Measurements from ENCODE around the gene CTSL. TPM values are rescaled to one million over a fixed set of nuclear protein-coding genes. Genes with fewer than 3 reads are reported as not detected.

CTSL gene
- total RNA-seq, 1 experiment from 2014 or later, result 84.2 TPM

DNA sequence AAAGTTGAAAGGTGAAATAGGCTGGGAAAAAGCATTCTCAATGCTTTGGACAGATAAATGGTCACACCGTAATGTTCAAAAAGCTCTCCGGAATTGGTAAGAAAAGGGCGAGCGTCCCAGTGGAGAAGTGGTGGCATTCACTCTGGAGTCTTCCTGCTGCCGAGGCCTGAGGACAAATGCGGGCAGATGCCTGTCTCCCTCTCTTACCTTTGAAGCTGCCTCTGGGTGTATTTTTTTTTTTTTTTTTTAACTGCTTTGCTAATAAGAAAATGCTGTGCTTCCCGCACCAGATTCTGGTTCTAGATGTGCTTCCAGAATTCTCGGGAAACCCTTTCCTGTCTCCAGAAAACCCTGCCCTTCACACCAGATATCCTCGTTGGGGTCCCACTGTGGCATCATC is 24.4 kb upstream of the CTSL start:
- H3K27ac Mint-ChIP-seq (ENCODE audit: low read depth, unreplicated experiment), result no peak overlapping the region
- no peak overlapping the region for H3K4me3 Mint-ChIP-seq (ENCODE audit: unreplicated experiment)
- H3K27me3 Mint-ChIP-seq (ENCODE audit: insufficient read depth, unreplicated experiment), result no peaks in the 10 kb centered on the region
- POLR2A ChIA-PET, result interaction anchor here (0.6 kb wide), 1 partner anchor 699 kb away, joined by 4 read pairs; no protein-coding TSS in a partner anchor
- intact Hi-C loops (cut with micrococcal nuclease), result no loop called here
- no peak for DNase-seq (ENCODE audit: unreplicated experiment)
- BruUV-seq (replicated peaks), result no TSS peak
- peaks cover 5% of the 10 kb centered on the region for H3K4me1 Mint-ChIP-seq (ENCODE audit: insufficient read depth, unreplicated experiment)
- peaks cover 43% of the 10 kb centered on the region for H3K36me3 Mint-ChIP-seq (ENCODE audit: insufficient read depth, unreplicated experiment)
- CTCF ChIA-PET, result interaction anchor here (0.5 to 3.6 kb wide), 3 partner anchors 17 to 363 kb away, joined by 3 to 18 read pairs (median 3); no protein-coding TSS in a partner anchor
- TF ChIP-seq, protein P1, sequence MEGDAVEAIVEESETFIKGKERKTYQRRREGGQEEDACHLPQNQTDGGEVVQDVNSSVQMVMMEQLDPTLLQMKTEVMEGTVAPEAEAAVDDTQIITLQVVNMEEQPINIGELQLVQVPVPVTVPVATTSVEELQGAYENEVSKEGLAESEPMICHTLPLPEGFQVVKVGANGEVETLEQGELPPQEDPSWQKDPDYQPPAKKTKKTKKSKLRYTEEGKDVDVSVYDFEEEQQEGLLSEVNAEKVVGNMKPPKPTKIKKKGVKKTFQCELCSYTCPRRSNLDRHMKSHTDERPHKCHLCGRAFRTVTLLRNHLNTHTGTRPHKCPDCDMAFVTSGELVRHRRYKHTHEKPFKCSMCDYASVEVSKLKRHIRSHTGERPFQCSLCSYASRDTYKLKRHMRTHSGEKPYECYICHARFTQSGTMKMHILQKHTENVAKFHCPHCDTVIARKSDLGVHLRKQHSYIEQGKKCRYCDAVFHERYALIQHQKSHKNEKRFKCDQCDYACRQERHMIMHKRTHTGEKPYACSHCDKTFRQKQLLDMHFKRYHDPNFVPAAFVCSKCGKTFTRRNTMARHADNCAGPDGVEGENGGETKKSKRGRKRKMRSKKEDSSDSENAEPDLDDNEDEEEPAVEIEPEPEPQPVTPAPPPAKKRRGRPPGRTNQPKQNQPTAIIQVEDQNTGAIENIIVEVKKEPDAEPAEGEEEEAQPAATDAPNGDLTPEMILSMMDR (IDR thresholded peaks at IDR 0.05; ENCODE audit: unreplicated experiment), result no peak
- H3K9me3 Mint-ChIP-seq (ENCODE audit: unreplicated experiment), result no peaks in the 10 kb centered on the region

DNA sequence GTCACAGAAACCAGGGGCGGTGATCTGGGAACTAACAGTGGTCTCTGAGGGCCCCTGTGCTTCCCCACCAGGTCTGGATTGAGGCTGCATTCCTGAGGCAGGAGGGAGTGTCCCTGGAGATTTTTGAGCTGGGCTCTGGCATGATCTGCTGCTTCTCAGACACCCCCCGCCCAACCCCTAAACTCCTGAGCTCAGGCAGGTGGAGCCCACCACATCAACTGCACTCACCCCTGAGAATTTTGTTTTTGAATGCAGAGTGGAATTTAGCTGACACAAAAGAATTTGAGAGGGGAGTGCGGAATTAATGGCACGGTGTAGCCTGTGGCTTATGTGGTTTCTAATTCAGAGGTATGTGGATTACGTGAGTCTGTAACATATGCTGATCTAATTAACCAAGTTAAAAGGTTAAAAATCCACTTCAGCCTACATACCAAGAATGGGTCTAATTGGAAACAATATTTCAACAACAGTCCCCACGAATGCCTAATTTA is 23.9 kb upstream of the CTSL start:
- Mint-ChIP-seq H3K36me3 (ENCODE audit: insufficient read depth, unreplicated experiment) (peaks cover 45% of the 10 kb centered on the region), H3K4me1 (ENCODE audit: insufficient read depth, unreplicated experiment) (peaks cover 5% of the 10 kb centered on the region), H3K9me3 (ENCODE audit: unreplicated experiment) (no peaks in the 10 kb centered on the region), H3K4me3 (ENCODE audit: unreplicated experiment) (no peak overlapping the region), H3K27me3 (ENCODE audit: insufficient read depth, unreplicated experiment) (no peaks in the 10 kb centered on the region), H3K27ac (ENCODE audit: low read depth, unreplicated experiment) (no peak overlapping the region)
- intact Hi-C loops (cut with micrococcal nuclease), result no loop called here
- ChIA-PET POLR2A (no interaction called here), CTCF (interaction anchor here (0.7 to 3.6 kb wide), 2 partner anchors 18 to 91 kb away, joined by 3 to 18 read pairs; no protein-coding TSS in a partner anchor)
- DNase-seq (ENCODE audit: unreplicated experiment), result no peak
- TF ChIP-seq, protein P1 (IDR thresholded peaks at IDR 0.05; ENCODE audit: unreplicated experiment), result no peak
- no TSS peak for BruUV-seq (replicated peaks)

DNA sequence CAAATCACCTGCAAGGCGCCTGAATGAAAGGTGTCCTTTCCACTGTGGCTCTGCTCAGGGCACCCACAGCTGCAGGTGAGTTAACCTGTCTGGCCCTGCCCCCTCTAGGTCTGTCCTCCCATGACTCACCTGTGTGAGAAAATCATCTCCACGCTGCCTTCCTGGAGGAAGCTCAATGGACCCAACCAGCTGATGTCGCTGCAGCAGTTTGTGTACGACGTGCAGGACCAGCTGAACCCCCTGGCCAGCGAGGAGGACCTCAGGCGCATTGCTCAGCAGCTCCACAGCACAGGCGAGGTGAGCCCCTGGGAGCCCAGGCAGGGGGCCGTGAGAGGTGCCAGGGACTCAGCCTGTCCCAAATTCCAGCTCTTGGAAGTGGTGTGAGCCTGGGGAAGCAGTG is 23.0 kb upstream of the CTSL start:
- peaks cover 5% of the 10 kb centered on the region for H3K4me1 Mint-ChIP-seq (ENCODE audit: insufficient read depth, unreplicated experiment)
- CTCF ChIA-PET, result interaction anchor here (0.5 to 1.1 kb wide), 3 partner anchors 19 to 121 kb away, joined by 3 to 4 read pairs (median 3); no protein-coding TSS in a partner anchor
- POLR2A ChIA-PET, result interaction anchor here (1.3 to 1.4 kb wide), 2 partner anchors 12 to 23 kb away, joined by 4 to 6 read pairs; partner anchors contain the start of gene CTSL

DNA sequence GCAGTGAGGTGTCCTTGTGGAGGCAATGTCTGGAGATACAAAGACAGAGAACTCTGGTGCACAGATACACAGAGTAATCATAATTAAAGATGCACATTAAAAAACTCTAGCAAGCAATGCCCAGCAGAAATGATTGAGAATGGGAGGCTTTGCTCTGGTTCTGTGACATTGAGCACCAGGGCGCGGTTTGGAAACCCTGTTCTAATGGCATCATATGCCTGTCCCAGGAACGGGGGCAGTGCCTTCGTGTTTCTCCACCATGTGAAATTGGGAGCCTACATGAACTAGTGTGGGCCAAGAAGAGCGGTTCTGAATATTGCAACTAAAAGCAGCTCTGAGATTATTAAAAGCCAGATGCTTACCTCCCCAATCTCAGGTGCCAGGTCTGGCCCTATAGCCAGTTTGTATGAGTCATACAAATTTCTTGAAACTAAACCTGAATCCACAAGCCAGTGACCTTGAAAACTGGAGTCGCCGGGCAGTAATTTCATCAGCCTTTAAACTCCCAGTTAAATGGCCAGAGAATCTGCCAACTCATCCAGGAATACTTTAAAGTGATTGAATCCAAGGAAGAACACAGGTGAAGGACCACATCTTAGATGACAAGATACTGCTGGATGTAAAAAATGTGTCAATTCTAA is 22.2 kb upstream of the CTSL start:
- Mint-ChIP-seq H3K27me3 (ENCODE audit: insufficient read depth, unreplicated experiment) (no peaks in the 10 kb centered on the region), H3K4me1 (ENCODE audit: insufficient read depth, unreplicated experiment) (peaks cover 5% of the 10 kb centered on the region), H3K36me3 (ENCODE audit: insufficient read depth, unreplicated experiment) (peaks cover 44% of the 10 kb centered on the region), H3K4me3 (ENCODE audit: unreplicated experiment) (no peak overlapping the region), H3K27ac (ENCODE audit: low read depth, unreplicated experiment) (no peak overlapping the region), H3K9me3 (ENCODE audit: unreplicated experiment) (no peaks in the 10 kb centered on the region)
- ChIA-PET POLR2A (interaction anchor here (0.8 to 1.4 kb wide), 3 partner anchors 11 to 23 kb away, joined by 3 to 6 read pairs (median 4); partner anchors contain the start of gene CTSL), CTCF (interaction anchor here (0.7 kb wide), 1 partner anchor 90 kb away, joined by 3 read pairs; no protein-coding TSS in a partner anchor)
- peak; percentile 53 for DNase-seq (ENCODE audit: unreplicated experiment)
- BruUV-seq (replicated peaks), result no TSS peak
- intact Hi-C loops (cut with micrococcal nuclease), result no loop called here
- TF ChIP-seq, protein P1 (IDR thresholded peaks at IDR 0.05; ENCODE audit: unreplicated experiment), result no peak

More for the DNA sequence above, 23.0 kb upstream of the CTSL start:
- TF ChIP-seq, protein P1 (IDR thresholded peaks at IDR 0.05; ENCODE audit: unreplicated experiment), result no peak
- no peak overlapping the region for H3K27ac Mint-ChIP-seq (ENCODE audit: low read depth, unreplicated experiment)
- no TSS peak for BruUV-seq (replicated peaks)
- intact Hi-C loops (cut with micrococcal nuclease), result no loop called here
- no peaks in the 10 kb centered on the region for H3K27me3 Mint-ChIP-seq (ENCODE audit: insufficient read depth, unreplicated experiment)
- H3K36me3 Mint-ChIP-seq (ENCODE audit: insufficient read depth, unreplicated experiment), result peaks cover 46% of the 10 kb centered on the region
- no peak overlapping the region for H3K4me3 Mint-ChIP-seq (ENCODE audit: unreplicated experiment)
- no peak for DNase-seq (ENCODE audit: unreplicated experiment)
- H3K9me3 Mint-ChIP-seq (ENCODE audit: unreplicated experiment), result no peaks in the 10 kb centered on the region

Measured in MCF 10A (cell line).